TTC549 (cell line): ENCODE measurements around the gene ATP9B.

ENCODE experiments used
- FAIRE-seq: peaks from 2 replicates; lab custom pipeline; 2012; peaks lifted over from hg19 to GRCh38; lab: Jason Lieb, UNC

Gene ATP9B

DNA sequence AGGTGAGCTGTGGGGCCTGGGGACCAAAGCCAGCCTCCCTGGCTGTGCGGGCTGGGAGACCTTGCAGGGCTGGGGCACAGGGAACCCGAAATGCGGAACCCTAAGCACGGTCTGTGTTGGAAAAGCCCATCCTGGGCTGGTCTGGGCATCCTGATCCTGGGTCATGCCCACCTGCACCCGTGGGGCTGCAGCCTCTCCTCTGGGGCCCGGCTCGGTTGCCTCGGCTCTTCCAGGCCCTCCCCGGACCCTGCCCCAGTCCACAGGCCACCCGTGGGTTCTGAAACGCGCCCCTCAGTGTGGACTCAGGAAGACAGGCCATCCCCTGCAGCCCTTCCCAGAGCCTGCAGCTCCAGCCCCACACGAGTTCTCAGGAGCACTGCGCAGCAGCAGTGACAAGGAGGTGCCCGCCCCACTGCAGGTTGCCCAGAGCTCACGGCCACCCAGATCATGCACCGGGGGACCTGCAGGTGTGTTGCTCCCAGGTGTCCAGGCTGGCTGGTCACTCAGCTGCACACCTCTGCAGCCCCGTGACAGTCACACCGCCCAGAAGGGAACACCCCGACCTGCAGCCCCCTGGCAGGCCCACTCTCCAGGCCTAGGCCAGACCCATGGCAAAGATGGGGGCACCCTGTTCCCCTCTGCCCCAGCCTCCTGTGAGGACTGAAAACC, 314.3 kb downstream of the ATP9B start:
- FAIRE-seq: no peak

DNA sequence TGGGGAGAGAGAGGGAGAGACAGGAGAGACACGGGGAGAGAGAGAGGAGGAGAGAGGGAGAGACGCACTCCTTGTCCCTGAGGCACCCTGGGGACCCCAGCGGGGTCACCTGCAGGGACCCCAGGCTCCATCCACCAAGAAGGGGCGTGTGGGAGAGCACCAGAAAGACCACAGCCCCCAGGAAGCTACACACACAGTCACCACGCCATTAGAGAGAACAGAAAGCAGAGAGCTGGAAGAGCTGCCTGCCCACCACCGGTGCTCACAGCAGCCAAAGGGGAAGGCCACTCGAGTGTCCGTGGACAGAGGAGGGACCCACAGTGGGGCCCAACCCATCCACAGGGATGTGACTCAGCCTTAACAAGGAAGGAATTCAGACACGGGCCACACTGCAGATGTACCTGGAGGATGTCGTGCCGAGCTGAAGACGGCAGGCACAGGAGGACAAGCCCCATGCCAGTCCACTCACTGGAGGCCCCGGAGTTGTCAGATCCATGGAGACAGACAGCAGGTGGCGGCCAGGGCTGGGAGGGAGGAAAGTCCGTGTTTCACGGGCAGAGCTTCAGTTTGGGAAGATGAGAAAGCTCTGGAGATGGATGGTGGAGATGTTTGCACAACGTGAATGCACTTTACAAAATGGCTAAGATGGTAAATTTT, 315.1 kb downstream of the ATP9B start:
- no peak for FAIRE-seq

- FAIRE-seq: no peak
Observed at GRCh38 chr18:79384834-79385233, 315.6 kb downstream of the ATP9B start.

- no peak for FAIRE-seq
Observed at GRCh38 chr18:79385326-79385707, 316.1 kb downstream of the ATP9B start.

DNA sequence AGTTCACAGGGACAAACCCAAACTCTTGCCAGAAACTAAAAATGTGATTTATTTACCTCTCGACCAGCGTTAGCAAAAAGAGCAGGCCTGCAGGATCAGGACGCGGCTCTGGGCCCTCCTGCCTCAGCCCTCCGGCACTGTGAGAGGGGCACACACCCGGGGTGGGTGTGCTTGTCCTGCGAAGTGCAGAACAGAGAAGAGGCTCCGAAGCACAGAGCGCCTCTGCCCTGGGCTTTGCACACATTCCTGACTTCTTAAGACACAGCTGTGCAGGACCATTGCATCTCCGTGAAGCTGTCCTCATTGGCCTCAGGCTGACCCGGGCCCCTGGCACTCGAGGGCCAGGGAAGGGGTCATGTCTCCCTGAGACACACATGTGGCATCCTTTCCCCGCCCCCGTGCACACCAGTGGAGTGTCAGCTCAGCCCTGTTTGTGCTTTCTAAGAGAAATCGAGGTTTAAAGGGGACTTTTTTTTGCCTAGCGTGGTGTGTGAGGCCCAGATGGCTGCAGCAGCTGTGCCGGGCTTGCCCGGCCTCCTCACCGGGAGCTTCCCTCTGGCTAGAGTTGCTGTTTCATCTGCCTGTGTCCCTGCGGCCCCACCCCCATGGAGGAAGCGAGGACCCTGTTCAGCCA, 316.6 kb downstream of the ATP9B start:
- FAIRE-seq: no peak

DNA sequence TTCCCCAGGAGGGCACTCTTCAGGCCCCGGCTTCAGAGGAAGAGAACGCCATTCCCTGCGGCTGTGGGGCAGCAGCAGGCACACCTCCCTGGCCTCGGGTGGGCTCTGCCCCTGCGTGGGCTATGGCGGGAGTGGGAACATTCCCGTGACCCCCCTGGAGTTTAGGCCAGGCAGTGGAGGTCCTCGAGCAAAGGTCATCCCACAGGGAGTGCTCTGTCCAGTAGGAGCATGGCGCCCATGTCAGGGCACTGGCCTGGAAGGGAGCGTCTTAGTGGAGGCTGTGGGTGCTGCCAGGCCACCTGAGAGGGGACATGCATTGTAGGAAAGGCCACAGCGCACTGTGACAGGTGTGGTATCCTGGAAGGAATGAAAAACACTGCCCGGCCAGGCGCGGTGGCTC, 317.4 kb downstream of the ATP9B start:
- no peak for FAIRE-seq

DNA sequence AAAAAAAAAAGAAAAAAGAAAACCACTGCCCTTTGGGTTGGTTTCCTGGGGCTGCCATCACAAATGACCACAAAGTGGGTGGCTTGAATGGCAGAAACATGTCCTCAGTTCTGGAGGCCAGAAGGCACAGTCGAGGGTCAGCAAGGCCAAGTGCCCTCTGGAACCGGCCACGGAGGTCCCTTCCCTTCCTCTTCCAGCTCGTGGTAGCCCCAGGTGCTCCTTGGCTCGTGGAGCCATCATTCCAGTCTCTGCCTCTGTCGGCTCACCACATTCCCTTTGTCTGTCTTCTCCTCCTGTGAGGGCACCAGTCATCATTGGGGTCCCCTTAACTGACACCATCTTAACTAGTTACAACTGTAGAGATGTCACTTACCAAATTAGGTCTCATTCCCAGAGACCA, 318.0 kb downstream of the ATP9B start:
- no peak for FAIRE-seq

DNA sequence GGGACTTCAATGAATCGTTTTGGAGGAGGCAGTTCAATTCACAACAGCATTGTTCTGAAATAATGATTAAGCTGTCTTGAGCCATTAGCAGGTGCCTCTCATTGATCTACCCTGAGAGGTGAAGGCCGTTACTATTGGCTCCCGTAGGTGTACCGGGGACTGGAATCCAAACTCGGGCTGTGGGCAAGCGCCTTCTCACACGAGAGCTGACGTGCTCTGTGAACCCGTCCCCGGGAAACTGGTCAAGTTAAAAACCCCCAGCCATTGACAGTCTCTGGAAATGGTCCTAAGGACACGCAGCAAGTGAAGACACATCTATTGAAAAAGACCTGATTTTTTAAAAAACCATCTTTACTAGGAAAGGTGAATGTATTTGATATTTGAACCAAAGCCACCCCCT, 318.4 kb downstream of the ATP9B start:
- FAIRE-seq: no peak

DNA sequence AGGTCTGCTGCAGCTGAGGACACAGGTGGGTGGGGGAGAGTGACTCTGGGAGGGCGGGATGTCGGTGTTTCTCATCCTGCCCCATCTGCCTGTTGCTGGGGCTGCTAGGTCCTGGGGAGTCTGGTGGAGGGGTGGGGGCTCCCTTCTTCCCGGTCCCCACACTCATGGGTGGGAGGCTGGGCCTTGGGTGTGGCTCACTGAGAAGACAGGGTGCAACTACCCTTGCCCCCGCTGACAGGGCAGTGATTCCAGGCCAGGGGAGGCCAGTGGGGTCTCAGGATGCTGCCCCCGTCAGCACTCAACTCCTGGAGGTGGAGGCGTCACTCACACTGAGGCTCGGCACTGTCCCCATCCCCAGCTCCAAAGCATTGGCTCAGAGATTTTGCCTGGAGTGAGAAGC, 318.8 kb downstream of the ATP9B start:
- FAIRE-seq: no peak

DNA sequence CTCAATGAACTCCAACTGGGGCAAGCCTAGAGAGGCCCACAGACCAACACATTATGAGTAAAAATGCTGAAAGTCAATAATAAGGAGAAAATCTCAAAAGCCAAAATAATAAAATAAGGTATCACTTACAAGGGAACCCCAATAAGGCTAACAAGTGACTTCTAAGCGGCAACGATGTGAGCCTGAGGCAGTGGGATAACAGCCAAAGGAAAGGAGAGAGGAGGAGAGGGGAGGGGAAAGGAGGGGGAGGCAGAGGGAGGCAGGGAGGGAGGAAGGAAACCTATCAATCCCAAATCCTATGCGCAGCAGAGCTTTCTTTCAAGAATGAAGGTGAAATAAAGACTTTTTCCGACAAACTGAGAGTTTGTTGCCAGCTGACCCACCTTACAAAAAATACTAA, 320.5 kb downstream of the ATP9B start:
- FAIRE-seq: no peak

GRCh38 chr18:79392226-79392625, 323.0 kb downstream of the ATP9B start:
- FAIRE-seq: no peak

DNA sequence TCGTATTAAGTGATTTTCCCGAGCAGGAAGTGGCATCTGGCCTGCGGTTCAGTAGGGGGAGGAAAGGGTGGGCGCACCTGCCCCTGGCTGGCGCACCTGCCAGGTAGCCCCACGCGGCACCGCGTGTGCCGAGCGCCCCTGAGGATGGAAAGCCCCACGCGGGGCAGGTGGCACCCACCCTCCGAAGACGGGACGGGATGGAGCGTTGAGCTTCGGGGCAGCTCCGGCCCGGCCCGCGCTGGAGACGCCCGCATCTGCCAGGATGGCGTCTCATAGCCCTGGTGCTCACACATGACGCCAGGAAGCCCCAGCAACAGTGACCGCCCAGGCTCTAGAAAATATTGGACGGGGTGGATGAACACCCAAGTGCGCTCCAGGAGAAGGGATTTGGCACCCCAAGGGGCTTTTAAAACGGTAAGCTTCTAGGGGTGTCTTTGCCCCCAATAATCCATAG, 324.0 kb downstream of the ATP9B start:
- no peak for FAIRE-seq

GRCh38 chr18:79393635-79394533, 324.7 kb downstream of the ATP9B start:
- no peak for FAIRE-seq

DNA sequence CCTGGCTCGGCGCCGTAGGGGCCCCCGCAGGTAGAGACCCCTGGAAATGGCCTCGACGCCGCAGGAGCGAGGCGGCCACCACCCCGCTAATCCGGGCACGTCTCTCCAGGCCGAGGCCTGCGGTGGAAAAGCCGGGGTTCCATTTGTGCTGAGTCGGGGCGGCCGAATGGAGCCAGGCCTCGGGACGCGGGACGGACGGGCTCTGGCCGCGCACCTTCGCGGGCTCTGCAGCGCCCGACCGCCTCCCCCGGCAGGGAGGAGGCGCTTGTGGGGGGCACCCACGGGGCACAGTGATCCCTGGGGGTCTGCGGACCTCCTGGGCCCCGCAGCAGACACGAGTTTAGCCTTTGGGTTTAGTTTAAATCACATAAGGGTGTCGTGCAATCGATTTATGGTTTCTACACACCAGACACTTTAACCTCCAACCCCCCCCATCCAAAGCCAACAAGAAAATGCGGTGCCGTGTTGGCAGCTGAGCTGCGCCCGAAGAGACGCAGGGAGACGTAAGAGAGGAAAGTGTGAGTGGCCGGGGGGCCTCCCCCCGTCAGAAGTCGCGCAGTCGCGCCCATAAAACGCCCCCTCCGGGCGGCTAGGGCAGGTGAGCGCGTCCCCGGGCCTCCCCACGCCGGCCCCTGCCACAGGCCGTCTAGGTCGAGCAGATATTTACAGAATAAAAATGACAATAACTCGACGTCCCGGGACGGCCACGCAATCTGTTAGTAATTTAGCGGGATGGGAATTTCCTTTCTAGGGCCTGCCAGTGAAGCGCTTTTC, 325.5 kb downstream of the ATP9B start:
- FAIRE-seq: no peak

- no peak for FAIRE-seq
Observed at GRCh38 chr18:79395308-79395640, 326.1 kb downstream of the ATP9B start.

GRCh38 chr18:79395761-79396404, 326.7 kb downstream of the ATP9B start, which contains the start of gene NFATC1:
Gene NFATC1 (plus strand): TSS chr18:79395930. CDS start chr18:79396225, 295 bp downstream.
- no peak for FAIRE-seq

- no peak for FAIRE-seq
Observed at GRCh38 chr18:79396431-79397246, 327.4 kb downstream of the ATP9B start.

DNA sequence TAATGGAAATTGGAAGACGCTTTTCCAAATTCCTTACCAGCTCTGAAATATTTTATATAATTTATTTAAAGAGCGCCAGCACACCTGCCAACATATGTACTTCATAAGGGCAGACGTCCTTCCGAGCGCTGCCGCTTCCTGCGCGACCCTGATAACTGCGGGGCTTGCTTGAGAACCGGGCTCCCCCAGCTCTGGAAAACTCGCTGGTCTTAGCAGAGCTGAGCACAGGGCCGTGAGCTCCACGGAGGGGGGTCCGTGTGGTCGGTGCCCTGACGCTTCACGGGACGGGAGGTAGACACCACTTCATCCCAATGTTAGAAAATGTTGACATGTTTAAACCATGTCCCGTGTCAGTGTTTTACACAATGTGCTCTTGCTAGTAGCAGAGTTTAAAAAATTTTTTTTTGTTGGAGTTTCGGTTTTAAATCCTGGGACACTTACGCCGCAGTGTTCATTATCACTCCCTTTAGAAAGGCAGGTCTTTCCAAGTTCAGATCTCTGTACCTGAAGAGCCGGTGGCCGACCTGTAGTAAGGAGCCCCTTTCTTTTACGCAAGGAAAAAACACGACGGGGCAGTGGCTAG, 328.1 kb downstream of the ATP9B start:
- no peak for FAIRE-seq

- FAIRE-seq: no peak
Observed at GRCh38 chr18:79397830-79398761, 328.9 kb downstream of the ATP9B start.
